ENCODE data around the gene TENM4. TPM values are rescaled to one million over a fixed set of nuclear protein-coding genes. Genes with fewer than 3 reads are reported as not detected.

TENM4 gene
- total RNA-seq, 4 donors from 2014 or later = 31.4 to 44.5 (median 38.0) TPM

DNA sequence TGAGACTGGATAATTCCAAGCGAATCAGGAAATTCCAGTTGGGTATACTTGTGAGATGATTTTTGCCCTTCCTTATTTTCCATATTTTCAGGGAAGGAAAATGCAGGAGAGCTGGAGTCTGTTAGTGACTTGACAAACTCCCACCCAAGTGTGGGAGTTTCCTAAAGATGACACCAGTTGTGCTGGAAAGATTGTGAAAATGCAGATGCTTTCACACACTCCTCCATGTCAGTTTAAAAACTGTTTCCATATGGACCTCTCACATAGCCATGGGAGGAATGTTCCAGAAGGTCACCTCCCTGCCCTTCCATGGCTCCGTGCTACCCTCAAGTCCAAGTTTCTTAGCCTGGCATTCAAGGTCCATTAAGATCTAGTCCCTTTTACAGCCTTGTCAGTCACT, 515.4 kb downstream of the TENM4 start:
- H3K4me1 ChIP-seq = no peaks in the 10 kb centered on the region
- no peak overlapping the region for H3K27ac ChIP-seq
- no peaks in the 10 kb centered on the region for H3K9me3 ChIP-seq
- 73% methylated on average over 2 of the region's 2 CpGs for WGBS
- H3K4me3 ChIP-seq = no peak overlapping the region
- H3K36me3 ChIP-seq = no peaks in the 10 kb centered on the region
- peaks cover 3% of the 10 kb centered on the region for H3K27me3 ChIP-seq
- TF ChIP-seq EP300 (IDR thresholded peaks at IDR 0.05) (no peak), POLR2AphosphoS5 (IDR thresholded peaks at IDR 0.05) (no peak), POLR2A (IDR thresholded peaks at IDR 0.05) (no peak)
- TF ChIP-seq, protein P1, sequence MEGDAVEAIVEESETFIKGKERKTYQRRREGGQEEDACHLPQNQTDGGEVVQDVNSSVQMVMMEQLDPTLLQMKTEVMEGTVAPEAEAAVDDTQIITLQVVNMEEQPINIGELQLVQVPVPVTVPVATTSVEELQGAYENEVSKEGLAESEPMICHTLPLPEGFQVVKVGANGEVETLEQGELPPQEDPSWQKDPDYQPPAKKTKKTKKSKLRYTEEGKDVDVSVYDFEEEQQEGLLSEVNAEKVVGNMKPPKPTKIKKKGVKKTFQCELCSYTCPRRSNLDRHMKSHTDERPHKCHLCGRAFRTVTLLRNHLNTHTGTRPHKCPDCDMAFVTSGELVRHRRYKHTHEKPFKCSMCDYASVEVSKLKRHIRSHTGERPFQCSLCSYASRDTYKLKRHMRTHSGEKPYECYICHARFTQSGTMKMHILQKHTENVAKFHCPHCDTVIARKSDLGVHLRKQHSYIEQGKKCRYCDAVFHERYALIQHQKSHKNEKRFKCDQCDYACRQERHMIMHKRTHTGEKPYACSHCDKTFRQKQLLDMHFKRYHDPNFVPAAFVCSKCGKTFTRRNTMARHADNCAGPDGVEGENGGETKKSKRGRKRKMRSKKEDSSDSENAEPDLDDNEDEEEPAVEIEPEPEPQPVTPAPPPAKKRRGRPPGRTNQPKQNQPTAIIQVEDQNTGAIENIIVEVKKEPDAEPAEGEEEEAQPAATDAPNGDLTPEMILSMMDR (IDR thresholded peaks at IDR 0.05) = no peak
- DNase-seq (ENCODE audit: low spot score in 2 of 2) = no peak

GRCh38 chr11:78922859-78923625, 517.8 kb downstream of the TENM4 start:
- no peak overlapping the region for H3K4me3 ChIP-seq
- TF ChIP-seq POLR2AphosphoS5 (IDR thresholded peaks at IDR 0.05) (no peak), EP300 (IDR thresholded peaks at IDR 0.05) (no peak), POLR2A (IDR thresholded peaks at IDR 0.05) (no peak)
- TF ChIP-seq, protein P1 (IDR thresholded peaks at IDR 0.05) = no peak
- no peak overlapping the region for H3K27ac ChIP-seq
- no peak for DNase-seq (ENCODE audit: low spot score in 2 of 2)
- H3K4me1 ChIP-seq = no peaks in the 10 kb centered on the region
- no peaks in the 10 kb centered on the region for H3K27me3 ChIP-seq
- no peaks in the 10 kb centered on the region for H3K36me3 ChIP-seq
- H3K9me3 ChIP-seq = no peaks in the 10 kb centered on the region
- WGBS = 93% methylated on average over 5 of the region's 5 CpGs

GRCh38 chr11:78921509-78921908, 519.3 kb downstream of the TENM4 start:
- no peak overlapping the region for H3K27ac ChIP-seq
- 79% methylated on average over 3 of the region's 3 CpGs for WGBS
- H3K4me1 ChIP-seq = no peaks in the 10 kb centered on the region
- no peak for DNase-seq (ENCODE audit: low spot score in 2 of 2)
- no peaks in the 10 kb centered on the region for H3K27me3 ChIP-seq
- TF ChIP-seq EP300 (IDR thresholded peaks at IDR 0.05) = no peak
- no peak for TF ChIP-seq POLR2A (IDR thresholded peaks at IDR 0.05)
- H3K9me3 ChIP-seq = no peaks in the 10 kb centered on the region
- H3K4me3 ChIP-seq = no peak overlapping the region
- H3K36me3 ChIP-seq = no peaks in the 10 kb centered on the region

- no peaks in the 10 kb centered on the region for H3K4me1 ChIP-seq
- H3K9me3 ChIP-seq = no peaks in the 10 kb centered on the region
- DNase-seq (ENCODE audit: low spot score in 2 of 2) = no peak
- no peak overlapping the region for H3K27ac ChIP-seq
- no peak overlapping the region for H3K4me3 ChIP-seq
- H3K36me3 ChIP-seq = no peaks in the 10 kb centered on the region
- WGBS = 91% methylated on average over 9 of the region's 9 CpGs
- TF ChIP-seq, protein P1 (IDR thresholded peaks at IDR 0.05) = no peak
- TF ChIP-seq POLR2AphosphoS5 (IDR thresholded peaks at IDR 0.05) (no peak), EP300 (IDR thresholded peaks at IDR 0.05) (no peak), POLR2A (IDR thresholded peaks at IDR 0.05) (no peak)
- no peaks in the 10 kb centered on the region for H3K27me3 ChIP-seq
These were observed 520.5 kb downstream of the TENM4 start for GRCh38 chr11:78920329-78920728.

DNA sequence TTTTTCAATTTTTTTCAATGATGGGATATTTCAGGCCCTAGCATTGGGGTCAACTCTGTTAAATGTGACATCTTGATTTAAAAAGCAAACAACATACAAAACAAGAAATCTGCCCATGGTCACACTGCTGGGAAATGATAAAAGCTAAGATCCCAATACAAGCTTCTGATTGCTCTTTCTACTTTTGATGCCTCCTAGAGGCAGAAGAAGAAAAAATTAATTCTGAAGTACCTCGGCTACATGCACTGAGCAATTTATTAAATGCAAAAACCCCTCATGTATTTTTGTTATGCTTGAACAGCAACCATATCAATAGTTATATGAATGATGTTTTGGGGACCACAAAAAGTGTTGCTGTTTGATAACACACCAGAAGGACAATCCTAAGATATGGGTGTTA, 524.1 kb downstream of the TENM4 start:
- DNase-seq (ENCODE audit: low spot score in 2 of 2) = no peak
- WGBS = 80% methylated on average over 1 of the region's 1 CpG
- Histone ChIP-seq H3K9me3 (no peaks in the 10 kb centered on the region), H3K27me3 (no peaks in the 10 kb centered on the region), H3K36me3 (no peaks in the 10 kb centered on the region), H3K27ac (no peak overlapping the region), H3K4me3 (no peak overlapping the region), H3K4me1 (no peaks in the 10 kb centered on the region)
- no peak for TF ChIP-seq POLR2A (IDR thresholded peaks at IDR 0.05)
- TF ChIP-seq POLR2AphosphoS5 (IDR thresholded peaks at IDR 0.05) = no peak
- TF ChIP-seq EP300 (IDR thresholded peaks at IDR 0.05) = no peak
- TF ChIP-seq, protein P1 (IDR thresholded peaks at IDR 0.05) = no peak
